ENCODE measurements around the gene KIAA0825. TPM values are rescaled to one million over a fixed set of nuclear protein-coding genes. Genes with fewer than 3 reads are reported as not detected.

The KIAA0825 gene
- total RNA-seq, 1 experiment from 2014 or later = 1.6 TPM

- in situ Hi-C loops (cut with HindIII; ENCODE audit: low pct_unique_long_range_greater_than_20kb, low sequenced_read_pairs) = no loop called here
- Histone ChIP-seq H3K27me3 (ENCODE audit: control insufficient read depth, insufficient read depth, low read length) (no peaks in the 10 kb centered on the region), H3K4me3 (ENCODE audit: low read depth in 2 of 2, low read length in 2 of 2) (no peak overlapping the region), H3K36me3 (ENCODE audit: control insufficient read depth, insufficient read depth, low read length) (no peaks in the 10 kb centered on the region), H3K27ac (ENCODE audit: low read length) (no peak overlapping the region), H3K4me1 (ENCODE audit: control insufficient read depth, insufficient read depth, low read length) (no peaks in the 10 kb centered on the region), H3K9me3 (ENCODE audit: control insufficient read depth, insufficient read depth, low read depth, low read length) (peaks cover 22% of the 10 kb centered on the region; the same call in 1 of the 2 replicates)
- no peak for TF ChIP-seq REST (IDR thresholded peaks at IDR 0.05; ENCODE audit: insufficient read depth in 1 of 2, low read depth in 2 of 2, low read length in 1 of 2)
- no peak for TF ChIP-seq POLR2AphosphoS5 (IDR thresholded peaks at IDR 0.05; ENCODE audit: low read depth, low read length)
- TF ChIP-seq TCF7L2 (IDR thresholded peaks at IDR 0.05; ENCODE audit: low read depth, low read length) = no peak
- TF ChIP-seq SIN3A (IDR thresholded peaks at IDR 0.05; ENCODE audit: borderline replicate concordance, insufficient read depth, low read depth, low read length) = no peak
- no peak for TF ChIP-seq CTCF (IDR thresholded peaks at IDR 0.05)
- ChIA-PET POLR2A (no interaction called here), CTCF (no interaction called here)
- no peak for DNase-seq (ENCODE audit: low read depth, low spot score)
- intact Hi-C loops (cut with micrococcal nuclease; ENCODE audit: unreplicated experiment) = no loop called here
- no peak for ATAC-seq
- BruUV-seq (replicated peaks) = no TSS peak
These were observed 39.9 kb upstream of the KIAA0825 start for GRCh38 chr5:94658272-94658671.

- ATAC-seq = no peak
- in situ Hi-C loops (cut with HindIII; ENCODE audit: low pct_unique_long_range_greater_than_20kb, low sequenced_read_pairs) = no loop called here
These were observed 31.5 kb upstream of the KIAA0825 start for GRCh38 chr5:94649874-94650273.

More at GRCh38 chr5:94649874-94650273, 31.5 kb upstream of the KIAA0825 start:
- Histone ChIP-seq H3K27ac (ENCODE audit: low read length) (no peak overlapping the region), H3K4me3 (ENCODE audit: low read depth in 2 of 2, low read length in 2 of 2) (no peak overlapping the region), H3K9me3 (ENCODE audit: control insufficient read depth, insufficient read depth, low read depth, low read length) (no peaks in the 10 kb centered on the region), H3K4me1 (ENCODE audit: control insufficient read depth, insufficient read depth, low read length) (no peaks in the 10 kb centered on the region), H3K36me3 (ENCODE audit: control insufficient read depth, insufficient read depth, low read length) (no peaks in the 10 kb centered on the region; the same call in 1 of the 2 replicates), H3K27me3 (ENCODE audit: control insufficient read depth, insufficient read depth, low read length) (no peaks in the 10 kb centered on the region)
- no TSS peak for BruUV-seq (replicated peaks)
- intact Hi-C loops (cut with micrococcal nuclease; ENCODE audit: unreplicated experiment) = no loop called here
- no peak for DNase-seq (ENCODE audit: low read depth, low spot score)
- POLR2A ChIA-PET = no interaction called here
- TF ChIP-seq CTCF (IDR thresholded peaks at IDR 0.05) (no peak), REST (IDR thresholded peaks at IDR 0.05; ENCODE audit: insufficient read depth in 1 of 2, low read depth in 2 of 2, low read length in 1 of 2) (no peak), SIN3A (IDR thresholded peaks at IDR 0.05; ENCODE audit: borderline replicate concordance, insufficient read depth, low read depth, low read length) (no peak), POLR2AphosphoS5 (IDR thresholded peaks at IDR 0.05; ENCODE audit: low read depth, low read length) (no peak), TCF7L2 (IDR thresholded peaks at IDR 0.05; ENCODE audit: low read depth, low read length) (no peak)
- CTCF ChIA-PET = no interaction called here

Measured in Panc1 (cell line).